PC-3 (cell line): Measurements from ENCODE around the gene SCD.

ENCODE experiments used
- CTCF ChIP-seq: fragments of 300-600 bp; sonication (generic); conservative IDR thresholded peaks from 2 replicates; pipeline ENCODE4 v1.5.1; 2017; ENCODE audit warnings: antibody characterized with exemption, low read depth, mild to moderate bottlenecking, low read length
- EZH2 ChIP-seq: fragments of 300-600 bp; sonication (generic); IDR thresholded peaks from one replicate; pipeline ENCODE4 v1.6.1; 2017; ENCODE audit warnings: antibody characterized with exemption, mild to moderate bottlenecking, low read length; ENCODE audit not compliant: unreplicated experiment

- TF ChIP-seq EZH2 (no peak), CTCF (no peak)
Measured at GRCh38 chr10:100340948-100341847, 5.8 kb upstream of the SCD start.
